Adipose tissue (tissue), 3 donors: Measurements from ENCODE around the gene DOC2A. TPM values are rescaled to one million over a fixed set of nuclear protein-coding genes. Genes with fewer than 3 reads are reported as not detected.

Source experiments
- H3K27ac ChIP-seq: one replicate; pipeline ENCODE4 v1.5.1; 2013; ENCODE audit warnings: low read depth, low read length
- WGBS, 3 donors: extraction: QIAGEN DNeasy Blood & Tissue Kit; methylation state at CpG; one replicate each; pipeline ENCODE4 v1.1.7; 2013; 5-methylcytosine and 5-hydroxymethylcytosine counted together
- polyA plus RNA-seq, 3 donors: library from polyadenylated mRNA; stranded (reverse); fragments of 200-250 nt; gene quantifications; one replicate each; pipeline ENCODE4 v1.2.3, GENCODE V29; 2013
- donor health status: healthy with polysubstance abuse.
- donor health status: Bipolar disorder and iron deficiency.
- donor health status: healthy.

Gene DOC2A
- polyA plus RNA-seq, 3 donors, result 0.25 to 1.9 (median 0.38) TPM

DNA sequence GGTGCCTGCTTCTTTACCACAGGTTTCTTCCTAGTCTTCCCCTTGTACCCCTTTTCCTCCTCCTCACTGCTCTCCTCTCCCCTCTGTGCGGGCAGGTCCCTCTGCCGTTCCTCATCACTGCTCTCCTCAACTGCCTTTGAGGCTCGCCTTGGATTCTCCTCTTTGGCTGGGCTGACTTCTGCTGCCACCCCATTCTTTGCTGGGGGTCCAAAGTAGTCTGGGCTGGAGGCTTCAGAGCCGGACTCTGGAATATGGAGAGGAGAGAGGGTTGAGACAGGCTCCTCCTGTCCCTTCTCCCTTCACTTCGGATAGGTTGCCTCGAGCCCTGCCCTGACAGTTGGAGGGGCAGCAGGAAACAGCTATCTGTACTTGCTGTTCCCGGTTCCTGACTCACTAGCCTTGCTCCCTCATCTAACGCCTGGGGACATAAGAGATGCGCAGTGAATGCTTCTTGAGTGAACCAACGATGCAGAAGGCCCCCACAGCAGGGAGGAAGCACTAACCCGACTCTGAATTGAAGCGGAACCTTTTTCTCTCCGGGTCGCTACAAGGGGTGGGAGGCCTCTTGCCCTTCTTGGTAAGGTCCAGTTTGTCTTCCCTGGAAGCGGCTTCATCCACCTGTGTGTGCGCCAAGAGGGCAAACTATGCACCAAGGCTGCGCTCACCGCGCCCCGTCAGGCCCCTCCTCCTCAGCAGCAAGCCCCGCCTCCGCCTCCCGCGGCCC, 16.1 kb downstream of the DOC2A start:
- 9 to 16% (median 10%) methylated on average over 23 to 24 of the region's 24 CpGs for WGBS, 3 donors
- no peak overlapping the region for H3K27ac ChIP-seq

DNA sequence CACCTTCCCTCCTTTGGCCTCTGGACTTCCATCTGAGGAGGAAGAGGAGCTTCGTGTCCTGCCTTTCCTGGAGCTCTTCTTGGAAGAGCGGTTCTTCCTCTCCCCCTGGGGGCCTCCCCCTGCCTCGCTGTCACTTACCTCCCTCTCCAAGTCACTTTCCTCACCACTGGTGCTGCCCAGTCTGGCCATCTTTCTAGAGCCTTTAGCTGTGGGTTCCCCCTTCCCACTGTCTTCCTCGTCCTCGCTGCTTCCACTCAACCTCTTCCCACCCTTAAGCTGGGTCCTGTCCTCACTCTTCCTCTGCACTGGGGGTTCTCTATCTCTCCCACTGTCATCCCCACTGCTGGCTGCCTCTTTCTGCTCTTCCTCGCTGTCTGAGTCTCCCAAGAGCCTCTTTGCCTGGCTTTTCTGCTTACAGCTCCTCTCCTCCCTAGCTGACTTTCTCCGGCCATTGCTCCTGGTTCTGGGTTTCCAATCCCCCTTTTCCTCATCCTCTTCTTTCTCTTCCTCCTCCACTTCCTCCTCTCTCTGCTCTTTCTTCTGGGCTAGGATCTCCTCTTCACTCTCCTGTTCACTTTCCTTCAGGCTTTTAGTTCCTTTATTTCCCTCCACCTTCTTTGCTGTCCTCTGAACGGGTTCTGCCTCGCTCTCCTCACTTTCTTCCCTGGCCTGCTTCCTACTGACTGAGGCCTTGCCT, 16.8 kb downstream of the DOC2A start:
- no peak overlapping the region for H3K27ac ChIP-seq
- 74 to 93% (median 84%) methylated on average over 9 of the region's 9 CpGs for WGBS, 3 donors

DNA sequence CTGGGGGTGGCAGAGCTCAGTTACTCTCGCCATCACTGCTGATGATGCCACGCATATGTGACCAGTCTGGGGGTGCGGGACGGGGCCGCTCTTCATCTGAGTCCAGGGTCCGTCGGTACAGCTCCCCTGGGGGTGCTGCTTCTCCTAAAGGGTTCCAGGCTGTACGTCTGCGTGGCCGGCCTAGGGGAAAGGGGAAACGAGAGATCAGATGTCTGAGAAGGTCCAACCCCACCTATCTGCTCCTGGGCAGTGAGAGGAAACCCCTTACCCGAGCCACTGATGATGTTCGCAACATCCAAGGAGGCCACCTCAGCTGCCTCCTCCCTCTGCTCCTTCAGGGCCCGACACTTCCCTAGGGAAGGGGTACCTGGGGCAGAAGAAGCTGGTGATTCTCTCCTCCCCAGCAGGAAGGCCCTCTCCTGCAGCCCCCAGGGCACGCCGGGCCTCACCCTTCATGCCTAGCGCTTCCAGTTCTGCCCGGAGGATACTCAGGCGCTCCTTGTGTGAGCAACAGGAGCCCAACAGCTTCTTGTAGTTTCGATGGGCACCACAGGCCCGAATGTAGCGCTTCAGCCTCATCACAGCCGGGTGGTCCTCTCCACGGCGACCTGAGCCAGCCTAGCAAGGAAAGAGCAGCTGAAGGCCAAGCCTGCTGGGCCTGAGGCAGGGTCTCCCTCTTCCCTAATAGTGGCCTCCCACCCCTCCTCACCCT, 17.5 kb downstream of the DOC2A start:
- 87 to 92% (median 88%) methylated on average over 23 to 25 of the region's 25 CpGs for WGBS, 3 donors
- H3K27ac ChIP-seq, result no peak overlapping the region

DNA sequence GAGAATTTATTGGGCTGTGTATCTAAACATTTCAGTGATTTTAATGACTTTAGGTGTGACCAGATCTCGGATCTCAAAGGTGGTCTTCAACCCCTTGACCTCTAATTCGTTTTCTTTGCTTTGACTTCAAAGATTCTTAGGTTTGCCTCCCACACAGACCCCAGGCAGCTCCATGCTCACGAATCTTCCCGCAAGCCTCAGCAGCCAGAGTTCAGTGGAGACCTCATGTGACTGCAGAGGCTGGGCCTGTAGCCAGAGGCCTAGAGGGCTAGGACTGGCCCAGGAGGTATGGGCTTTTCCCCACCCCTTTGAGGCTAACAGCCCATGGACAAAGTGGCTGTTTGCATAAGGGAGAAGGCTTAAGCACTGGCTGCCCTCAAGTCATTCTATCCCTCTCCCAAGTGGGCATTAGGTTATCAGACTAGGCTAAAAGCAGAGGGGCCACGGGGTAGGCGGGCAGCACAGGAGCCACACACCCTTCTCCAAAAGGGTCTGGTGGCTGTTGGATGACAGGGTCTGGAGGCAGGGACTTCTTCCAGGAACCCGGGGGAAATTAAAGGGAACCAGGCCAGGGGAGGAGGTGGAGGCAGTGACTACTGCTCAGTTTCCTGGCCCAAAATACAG, 18.4 kb downstream of the DOC2A start:
- WGBS, 3 donors, result 43 to 67% (median 59%) methylated on average over 7 of the region's 7 CpGs
- H3K27ac ChIP-seq, result no peak overlapping the region

DNA sequence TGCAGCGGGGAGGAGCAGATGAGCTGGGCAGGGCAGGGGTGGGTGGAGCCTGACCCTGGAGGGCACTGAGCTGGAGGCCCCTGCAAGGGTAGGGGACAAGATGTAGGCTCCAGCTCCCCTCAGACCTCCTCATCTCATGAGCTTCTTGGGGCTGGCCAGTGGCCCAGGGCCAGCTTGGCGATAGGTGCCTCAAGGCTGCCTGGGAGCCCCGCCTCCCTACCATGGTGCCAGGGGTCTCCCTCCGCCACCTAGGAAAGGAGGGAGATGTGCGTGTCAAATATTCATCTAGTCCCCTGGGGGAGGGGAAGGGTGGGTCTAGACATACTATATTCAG, 19.3 kb downstream of the DOC2A start:
- WGBS, 3 donors, result 74 to 88% (median 81%) methylated on average over 5 of the region's 5 CpGs
- no peak overlapping the region for H3K27ac ChIP-seq

DNA sequence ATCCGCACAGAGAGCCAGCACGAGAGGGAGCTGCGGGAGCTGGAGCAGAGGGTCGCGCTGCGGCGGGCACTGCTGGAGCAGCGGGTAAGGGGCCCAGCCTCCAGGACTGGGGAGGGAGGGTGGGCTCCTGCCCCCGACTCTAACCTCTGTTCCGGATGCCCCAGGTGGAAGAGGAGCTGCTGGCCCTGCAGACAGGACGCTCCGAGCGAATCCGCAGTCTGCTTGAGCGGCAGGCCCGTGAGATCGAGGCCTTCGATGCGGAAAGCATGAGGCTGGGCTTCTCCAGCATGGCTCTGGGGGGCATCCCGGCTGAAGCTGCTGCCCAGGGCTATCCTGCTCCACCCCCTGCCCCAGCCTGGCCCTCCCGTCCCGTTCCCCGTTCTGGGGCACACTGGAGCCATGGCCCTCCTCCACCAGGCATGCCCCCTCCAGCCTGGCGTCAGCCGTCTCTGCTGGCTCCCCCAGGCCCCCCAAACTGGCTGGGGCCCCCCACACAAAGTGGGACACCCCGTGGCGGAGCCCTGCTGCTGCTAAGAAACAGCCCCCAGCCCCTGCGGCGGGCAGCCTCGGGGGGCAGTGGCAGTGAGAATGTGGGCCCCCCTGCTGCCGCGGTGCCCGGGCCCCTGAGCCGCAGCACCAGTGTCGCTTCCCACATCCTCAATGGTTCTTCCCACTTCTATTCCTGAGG, 19.8 kb downstream of the DOC2A start:
- no peak overlapping the region for H3K27ac ChIP-seq
- WGBS, 3 donors, result 90 to 94% (median 94%) methylated on average over 30 to 35 of the region's 35 CpGs

DNA sequence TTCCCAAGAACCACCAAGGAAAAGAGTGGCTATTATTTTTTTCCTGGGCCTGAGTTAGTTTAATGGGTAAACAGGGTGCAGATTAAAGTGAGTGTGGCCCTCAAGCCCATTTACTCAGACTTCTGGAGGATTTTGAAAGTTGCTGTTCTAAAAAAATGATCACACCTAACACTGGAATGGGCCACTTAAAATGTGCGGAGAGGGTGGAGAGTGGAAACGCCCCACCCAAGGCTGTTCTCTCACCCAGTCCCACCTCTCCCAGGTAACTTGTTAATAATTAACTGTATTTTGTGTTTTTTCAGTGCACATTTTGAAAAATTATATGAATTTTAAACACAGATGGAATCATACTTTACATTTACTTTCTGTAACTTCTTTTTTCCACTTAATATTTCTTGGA, 20.8 kb downstream of the DOC2A start:
- H3K27ac ChIP-seq, result no peak overlapping the region
- WGBS, 3 donors, result 59 to 95% (median 89%) methylated on average over 2 of the region's 2 CpGs

DNA sequence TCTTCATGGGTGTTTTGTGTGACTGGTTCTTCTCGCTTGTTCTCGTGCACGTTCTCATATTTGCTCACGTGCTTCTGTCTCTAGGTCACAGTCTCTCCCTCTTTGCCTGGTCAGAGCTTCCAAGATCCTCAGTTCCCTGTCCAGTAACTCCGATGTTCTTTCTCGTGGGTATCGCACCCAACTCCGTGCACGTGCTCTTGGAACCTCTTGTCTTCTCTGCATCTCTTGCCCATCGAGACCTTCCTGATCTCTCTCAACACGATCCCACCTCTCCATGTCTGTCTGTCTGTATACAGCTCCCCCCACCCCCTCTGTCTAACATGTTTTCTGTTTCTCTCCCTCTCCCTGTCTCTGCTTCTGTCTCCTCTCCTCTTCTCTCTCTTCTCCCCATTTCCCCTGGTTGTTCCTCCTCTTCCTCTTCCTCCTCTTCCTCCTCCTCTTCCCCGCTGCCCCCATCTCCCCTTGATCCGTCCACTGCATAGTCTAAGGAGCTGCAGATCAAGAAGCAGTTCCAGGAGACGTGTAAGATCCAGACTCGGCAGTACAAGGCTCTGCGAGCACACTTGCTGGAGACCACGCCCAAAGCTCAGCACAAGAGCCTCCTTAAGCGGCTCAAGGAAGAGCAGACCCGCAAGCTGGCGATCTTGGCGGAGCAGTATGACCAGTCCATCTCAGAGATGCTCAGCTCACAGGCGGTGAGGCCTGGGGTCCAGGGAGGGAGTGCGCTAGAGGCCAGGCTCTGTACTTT, 21.5 kb downstream of the DOC2A start:
- no peak overlapping the region for H3K27ac ChIP-seq
- 84 to 89% (median 88%) methylated on average over 23 of the region's 23 CpGs for WGBS, 3 donors

DNA sequence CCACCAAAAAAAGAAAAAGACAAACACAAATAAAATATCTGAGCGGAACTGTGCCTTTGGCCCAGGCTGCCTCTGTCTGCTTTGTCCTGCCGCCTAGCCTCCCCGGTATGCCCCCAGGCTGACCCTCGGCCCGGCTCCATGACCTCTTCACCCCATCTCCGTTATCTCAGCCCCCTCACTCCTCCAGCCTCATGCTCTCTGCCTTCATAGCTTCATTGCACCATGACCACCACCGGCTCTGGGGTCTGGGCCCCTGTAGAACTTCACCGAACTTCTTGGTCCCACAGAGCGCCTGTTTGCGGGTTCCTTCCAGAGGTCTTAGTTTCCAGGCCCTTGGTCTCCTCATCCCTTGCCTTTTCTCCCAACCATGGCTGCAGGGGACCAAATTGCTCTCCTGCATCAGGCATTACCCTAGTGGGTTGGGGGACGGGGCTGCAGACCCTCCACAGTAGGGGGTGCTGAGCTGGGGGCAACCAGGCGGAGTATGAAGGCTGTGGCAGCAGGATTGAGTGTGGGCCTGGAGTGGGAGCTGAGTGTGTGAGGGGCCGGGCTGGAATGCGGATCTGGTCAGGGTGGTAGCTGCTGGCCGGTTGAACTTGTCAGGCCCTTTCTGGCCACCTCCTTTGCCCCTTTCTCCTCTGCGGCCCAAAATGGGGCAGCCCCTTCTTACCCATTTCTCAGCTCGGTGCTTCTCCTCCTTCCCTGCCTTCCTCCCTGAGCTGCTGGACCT, 22.3 kb downstream of the DOC2A start:
- H3K27ac ChIP-seq, result no peak overlapping the region
- 86 to 89% (median 88%) methylated on average over 17 of the region's 17 CpGs for WGBS, 3 donors

DNA sequence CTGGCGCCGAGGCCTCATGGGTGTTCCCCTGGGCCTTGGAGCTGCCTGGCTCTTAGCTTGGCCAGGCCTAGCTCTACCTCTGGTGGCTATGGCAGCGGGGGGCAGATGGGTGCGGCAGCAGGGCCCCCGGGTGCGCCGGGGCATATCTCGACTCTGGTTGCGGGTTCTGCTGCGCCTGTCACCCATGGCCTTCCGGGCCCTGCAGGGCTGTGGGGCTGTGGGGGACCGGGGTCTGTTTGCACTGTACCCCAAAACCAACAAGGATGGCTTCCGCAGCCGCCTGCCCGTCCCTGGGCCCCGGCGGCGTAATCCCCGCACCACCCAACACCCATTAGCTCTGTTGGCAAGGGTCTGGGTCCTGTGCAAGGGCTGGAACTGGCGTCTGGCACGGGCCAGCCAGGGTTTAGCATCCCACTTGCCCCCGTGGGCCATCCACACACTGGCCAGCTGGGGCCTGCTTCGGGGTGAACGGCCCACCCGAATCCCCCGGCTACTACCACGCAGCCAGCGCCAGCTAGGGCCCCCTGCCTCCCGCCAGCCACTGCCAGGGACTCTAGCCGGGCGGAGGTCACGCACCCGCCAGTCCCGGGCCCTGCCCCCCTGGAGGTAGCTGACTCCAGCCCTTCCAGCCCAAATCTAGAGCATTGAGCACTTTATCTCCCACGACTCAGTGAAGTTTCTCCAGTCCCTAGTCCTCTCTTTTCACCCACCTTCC, 23.3 kb downstream of the DOC2A start:
- H3K27ac ChIP-seq, result no peak overlapping the region
- 92 to 96% (median 93%) methylated on average over 29 to 35 of the region's 35 CpGs for WGBS, 3 donors

DNA sequence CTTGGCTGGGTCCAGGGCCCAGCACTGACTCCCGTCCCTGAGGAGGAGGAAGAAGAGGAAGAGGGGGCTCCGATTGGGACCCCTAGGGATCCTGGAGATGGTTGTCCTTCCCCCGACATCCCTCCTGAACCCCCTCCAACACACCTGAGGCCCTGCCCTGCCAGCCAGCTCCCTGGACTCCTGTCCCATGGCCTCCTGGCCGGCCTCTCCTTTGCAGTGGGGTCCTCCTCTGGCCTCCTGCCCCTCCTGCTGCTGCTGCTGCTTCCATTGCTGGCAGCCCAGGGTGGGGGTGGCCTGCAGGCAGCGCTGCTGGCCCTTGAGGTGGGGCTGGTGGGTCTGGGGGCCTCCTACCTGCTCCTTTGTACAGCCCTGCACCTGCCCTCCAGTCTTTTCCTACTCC, 23.9 kb downstream of the DOC2A start:
- no peak overlapping the region for H3K27ac ChIP-seq
- WGBS, 3 donors, result 91 to 95% (median 93%) methylated on average over 3 to 5 of the region's 5 CpGs

DNA sequence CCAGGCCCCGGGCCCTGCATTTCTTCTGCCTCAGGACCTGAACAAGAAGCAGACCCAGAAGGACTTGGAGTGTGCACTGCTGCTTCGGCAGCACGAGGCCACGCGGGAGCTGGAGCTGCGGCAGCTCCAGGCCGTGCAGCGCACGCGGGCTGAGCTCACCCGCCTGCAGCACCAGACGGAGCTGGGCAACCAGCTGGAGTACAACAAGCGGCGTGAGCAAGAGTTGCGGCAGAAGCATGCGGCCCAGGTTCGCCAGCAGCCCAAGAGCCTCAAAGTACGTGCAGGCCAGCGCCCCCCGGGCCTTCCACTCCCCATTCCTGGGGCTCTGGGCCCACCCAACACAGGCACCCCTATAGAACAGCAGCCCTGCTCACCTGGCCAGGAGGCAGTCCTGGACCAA, 24.6 kb downstream of the DOC2A start:
- 91 to 96% (median 94%) methylated on average over 20 of the region's 20 CpGs for WGBS, 3 donors
- H3K27ac ChIP-seq, result no peak overlapping the region

DNA sequence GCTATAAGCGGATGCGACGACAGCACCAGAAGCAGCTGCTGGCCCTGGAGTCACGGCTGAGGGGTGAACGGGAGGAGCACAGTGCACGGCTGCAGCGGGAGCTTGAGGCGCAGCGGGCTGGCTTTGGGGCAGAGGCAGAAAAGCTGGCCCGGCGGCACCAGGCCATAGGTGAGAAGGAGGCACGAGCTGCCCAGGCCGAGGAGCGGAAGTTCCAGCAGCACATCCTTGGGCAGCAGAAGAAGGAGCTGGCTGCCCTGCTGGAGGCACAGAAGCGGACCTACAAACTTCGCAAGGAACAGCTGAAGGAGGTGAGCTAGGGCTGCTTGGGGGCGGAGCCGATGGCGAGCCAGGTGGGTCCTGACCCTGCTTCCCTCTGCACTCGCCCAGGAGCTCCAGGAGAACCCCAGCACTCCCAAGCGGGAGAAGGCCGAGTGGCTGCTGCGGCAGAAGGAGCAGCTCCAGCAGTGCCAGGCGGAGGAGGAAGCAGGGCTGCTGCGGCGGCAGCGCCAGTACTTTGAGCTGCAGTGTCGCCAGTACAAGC, 25.5 kb downstream of the DOC2A start:
- WGBS, 3 donors, result 94 to 96% (median 95%) methylated on average over 28 of the region's 28 CpGs
- H3K27ac ChIP-seq, result no peak overlapping the region

DNA sequence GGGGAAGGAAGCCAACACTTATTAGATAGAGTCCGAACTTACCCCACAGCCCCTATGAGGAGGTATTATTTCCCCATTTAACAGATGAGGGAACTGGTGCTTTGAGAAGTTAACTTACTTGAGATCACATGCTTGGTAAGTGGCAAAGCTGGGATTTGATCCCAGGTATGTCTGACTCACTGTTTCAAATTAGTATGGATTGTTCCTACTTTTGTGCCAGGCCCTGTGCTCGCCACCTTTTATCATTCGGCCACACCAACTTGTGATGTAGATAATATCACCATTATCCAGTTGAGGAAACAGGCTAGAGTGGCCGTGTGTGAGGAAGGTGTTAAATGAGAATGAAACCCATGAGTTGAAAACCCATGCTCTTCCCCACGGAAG, 26.1 kb downstream of the DOC2A start:
- no peak overlapping the region for H3K27ac ChIP-seq
- WGBS, 3 donors, result 85 to 90% (median 88%) methylated on average over 5 of the region's 5 CpGs

DNA sequence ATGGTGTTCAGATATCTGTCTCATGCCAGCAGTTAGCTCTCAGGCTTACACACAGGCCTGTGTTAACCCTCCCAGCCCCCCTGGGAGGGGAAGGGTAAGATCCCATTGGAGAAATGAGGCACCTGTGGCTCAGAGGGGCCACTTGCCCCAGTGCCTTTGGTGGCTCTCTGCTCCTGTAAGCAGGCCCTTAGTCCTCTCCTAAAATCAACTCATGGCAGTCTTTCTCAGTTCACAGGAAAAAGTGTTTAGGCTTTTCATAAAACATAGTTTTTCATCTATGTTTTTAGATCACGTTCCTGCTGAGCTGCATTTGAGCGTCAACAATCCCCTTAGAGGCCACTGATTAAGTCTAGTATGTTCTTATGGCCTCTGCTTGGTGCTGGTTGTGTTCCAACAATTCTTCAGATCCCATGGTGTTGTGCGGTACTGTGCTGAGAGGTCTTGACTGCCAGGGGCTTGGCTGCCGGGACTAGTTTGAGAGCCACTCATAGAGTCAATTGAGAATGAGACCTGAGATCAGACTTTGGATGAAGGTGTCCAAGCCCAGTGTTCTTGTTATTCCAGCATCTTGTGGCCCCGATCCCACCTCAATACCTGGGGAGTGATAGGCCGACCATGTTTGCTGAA, 26.6 kb downstream of the DOC2A start:
- no peak overlapping the region for H3K27ac ChIP-seq
- WGBS, 3 donors, result 85 to 91% (median 88%) methylated on average over 6 of the region's 6 CpGs
